ENCODE measurements around the gene CD163.
"Not testable (repeated sequence)": the region's sequence is repeated elsewhere in the genome, so short reads cannot be mapped to it uniquely, and the experiment has no call there.

Gene CD163

DNA sequence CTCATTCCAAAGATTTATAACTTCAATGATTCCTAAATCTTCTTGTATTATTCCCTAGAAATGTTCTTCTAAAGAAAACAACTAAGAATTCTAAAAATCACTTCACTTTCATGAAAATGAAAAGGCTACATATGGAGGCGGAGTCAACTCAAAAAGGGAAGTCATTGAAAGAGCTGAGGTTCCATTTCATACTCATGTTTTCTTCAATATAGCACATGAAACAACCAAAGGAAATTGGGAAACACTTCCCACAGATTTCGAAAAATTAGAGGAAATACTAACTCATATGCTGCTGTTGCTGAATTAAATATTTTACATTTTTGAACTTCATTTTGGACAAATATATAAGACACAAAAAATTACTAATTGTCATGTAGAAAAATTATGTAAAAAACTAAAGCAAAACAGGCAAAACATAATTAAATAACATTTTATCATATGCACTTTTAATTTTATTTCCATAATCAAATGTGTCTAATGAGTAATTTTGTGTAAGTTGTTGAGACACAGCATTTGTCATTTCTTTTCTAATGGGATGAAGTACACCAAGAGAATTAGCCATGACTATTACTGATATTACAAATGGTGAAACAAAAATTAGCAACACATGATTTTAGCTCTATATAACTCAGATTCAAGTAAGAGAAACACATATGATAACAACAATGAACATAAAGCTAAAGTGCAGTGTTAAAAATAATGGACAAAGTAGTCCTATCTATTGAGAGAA lies at the start of gene CD163:
Gene CD163 (minus strand): TSS at position 92 of the 730 bp plus-strand sequence. CDS start 87 bp downstream, at position 5.
- no peak for DNase-seq (ENCODE audit: extremely low spot score)
- TF ChIP-seq FOXK2 (IDR thresholded peaks at IDR 0.05) (no peak), TARDBP (IDR thresholded peaks at IDR 0.05) (no peak), ARNT (IDR thresholded peaks at IDR 0.05) (no peak), ELF4 (IDR thresholded peaks at IDR 0.05) (no peak), SUZ12 (IDR thresholded peaks at IDR 0.05) (no peak), NFRKB (IDR thresholded peaks at IDR 0.05) (no peak), FOXA1 (IDR thresholded peaks at IDR 0.05) (no peak), HDGF (IDR thresholded peaks at IDR 0.05; ENCODE audit: borderline replicate concordance) (no peak), PKNOX1 (IDR thresholded peaks at IDR 0.05) (no peak), L3MBTL2 (conservative IDR thresholded peaks at IDR 0.05) (no peak), CTBP1 (IDR thresholded peaks at IDR 0.05; ENCODE audit: borderline replicate concordance) (no peak), SP1 (IDR thresholded peaks at IDR 0.05) (no peak), ZNF384 (IDR thresholded peaks at IDR 0.05) (no peak), BHLHE40 (IDR thresholded peaks at IDR 0.05; ENCODE audit: borderline replicate concordance) (no peak), LEF1 (IDR thresholded peaks at IDR 0.05; ENCODE audit: borderline replicate concordance) (no peak), FOXM1 (IDR thresholded peaks at IDR 0.05; ENCODE audit: borderline replicate concordance) (no peak)
- ChIA-PET POLR2A (no interaction called here), CTCF (no interaction called here)

- CTCF ChIA-PET = no interaction called here
- TF ChIP-seq SP1 (IDR thresholded peaks at IDR 0.05) (no peak), FOXK2 (IDR thresholded peaks at IDR 0.05) (no peak), HDGF (IDR thresholded peaks at IDR 0.05; ENCODE audit: borderline replicate concordance) (no peak), PKNOX1 (IDR thresholded peaks at IDR 0.05) (no peak), NFRKB (IDR thresholded peaks at IDR 0.05) (no peak), FOXM1 (IDR thresholded peaks at IDR 0.05; ENCODE audit: borderline replicate concordance) (no peak), L3MBTL2 (conservative IDR thresholded peaks at IDR 0.05) (no peak), FOXA1 (IDR thresholded peaks at IDR 0.05) (no peak), ELF4 (IDR thresholded peaks at IDR 0.05) (no peak), SUZ12 (IDR thresholded peaks at IDR 0.05) (no peak), CTBP1 (IDR thresholded peaks at IDR 0.05; ENCODE audit: borderline replicate concordance) (no peak), BHLHE40 (IDR thresholded peaks at IDR 0.05; ENCODE audit: borderline replicate concordance) (no peak), ARNT (IDR thresholded peaks at IDR 0.05) (no peak), ZNF384 (IDR thresholded peaks at IDR 0.05) (no peak), LEF1 (IDR thresholded peaks at IDR 0.05; ENCODE audit: borderline replicate concordance) (no peak), TARDBP (IDR thresholded peaks at IDR 0.05) (no peak)
- no peak for DNase-seq (ENCODE audit: extremely low spot score)
- POLR2A ChIA-PET = no interaction called here
Measured at GRCh38 chr12:7542813-7543212, 39.2 kb upstream of the CD163 start.

DNA sequence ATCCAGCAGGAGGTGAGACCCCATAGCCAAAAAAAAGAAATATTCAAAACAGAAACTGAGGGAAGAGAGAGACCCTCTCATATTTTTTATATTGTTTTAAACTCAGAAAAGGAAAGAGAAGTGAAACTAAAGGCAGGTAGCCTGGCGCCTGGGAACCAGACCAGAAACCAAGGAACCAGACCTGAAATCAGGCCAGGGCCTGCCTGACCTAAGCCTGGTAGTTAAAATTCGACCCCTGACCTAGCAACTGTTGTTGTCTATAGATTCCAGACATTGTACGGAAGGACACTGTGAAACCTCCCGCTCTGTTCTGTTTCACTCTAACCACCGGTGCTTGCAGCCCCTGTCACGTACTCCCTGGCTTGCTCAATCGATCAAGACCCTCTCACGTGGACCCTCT lies 38.5 kb upstream of the CD163 start:
- ChIA-PET CTCF (no interaction called here), POLR2A (no interaction called here)
- TF ChIP-seq ZNF384 (IDR thresholded peaks at IDR 0.05) = no peak
- TF ChIP-seq TARDBP (IDR thresholded peaks at IDR 0.05) = no peak
- no peak for TF ChIP-seq FOXM1 (IDR thresholded peaks at IDR 0.05; ENCODE audit: borderline replicate concordance)
- TF ChIP-seq SP1 (IDR thresholded peaks at IDR 0.05) = no peak
- no peak for TF ChIP-seq FOXA1 (IDR thresholded peaks at IDR 0.05)
- TF ChIP-seq L3MBTL2 (conservative IDR thresholded peaks at IDR 0.05) = no peak
- no peak for TF ChIP-seq CTBP1 (IDR thresholded peaks at IDR 0.05; ENCODE audit: borderline replicate concordance)
- TF ChIP-seq PKNOX1 (IDR thresholded peaks at IDR 0.05) = no peak
- TF ChIP-seq HDGF (IDR thresholded peaks at IDR 0.05; ENCODE audit: borderline replicate concordance) = no peak
- no peak for TF ChIP-seq SUZ12 (IDR thresholded peaks at IDR 0.05)
- TF ChIP-seq ARNT (IDR thresholded peaks at IDR 0.05) = no peak
- TF ChIP-seq LEF1 (IDR thresholded peaks at IDR 0.05; ENCODE audit: borderline replicate concordance) = no peak
- no peak for DNase-seq (ENCODE audit: extremely low spot score)

- ChIA-PET CTCF (no interaction called here), POLR2A (no interaction called here)
- no peak for TF ChIP-seq SUZ12 (IDR thresholded peaks at IDR 0.05)
- no peak for TF ChIP-seq FOXM1 (IDR thresholded peaks at IDR 0.05; ENCODE audit: borderline replicate concordance)
- no peak for TF ChIP-seq NFRKB (IDR thresholded peaks at IDR 0.05)
- TF ChIP-seq LEF1 (IDR thresholded peaks at IDR 0.05; ENCODE audit: borderline replicate concordance) = no peak
- no peak for TF ChIP-seq CTBP1 (IDR thresholded peaks at IDR 0.05; ENCODE audit: borderline replicate concordance)
- TF ChIP-seq FOXA1 (IDR thresholded peaks at IDR 0.05) = no peak
- no peak for TF ChIP-seq FOXK2 (IDR thresholded peaks at IDR 0.05)
- TF ChIP-seq HDGF (IDR thresholded peaks at IDR 0.05; ENCODE audit: borderline replicate concordance) = no peak
- no peak for TF ChIP-seq ZNF384 (IDR thresholded peaks at IDR 0.05)
- TF ChIP-seq ARNT (IDR thresholded peaks at IDR 0.05) = no peak
- TF ChIP-seq ELF4 (IDR thresholded peaks at IDR 0.05) = no peak
- no peak for TF ChIP-seq L3MBTL2 (conservative IDR thresholded peaks at IDR 0.05)
- TF ChIP-seq BHLHE40 (IDR thresholded peaks at IDR 0.05; ENCODE audit: borderline replicate concordance) = no peak
- TF ChIP-seq SP1 (IDR thresholded peaks at IDR 0.05) = no peak
- no peak for TF ChIP-seq PKNOX1 (IDR thresholded peaks at IDR 0.05)
- no peak for DNase-seq (ENCODE audit: extremely low spot score)
Measured at GRCh38 chr12:7514416-7514815, 10.8 kb upstream of the CD163 start.

- DNase-seq (ENCODE audit: extremely low spot score) = no peak
- CTCF ChIA-PET = no interaction called here
- POLR2A ChIA-PET = no interaction called here
- TF ChIP-seq SP1 (IDR thresholded peaks at IDR 0.05) (no peak), L3MBTL2 (conservative IDR thresholded peaks at IDR 0.05) (no peak), TARDBP (IDR thresholded peaks at IDR 0.05) (no peak), FOXM1 (IDR thresholded peaks at IDR 0.05; ENCODE audit: borderline replicate concordance) (no peak), NFRKB (IDR thresholded peaks at IDR 0.05) (no peak), ZNF384 (IDR thresholded peaks at IDR 0.05) (no peak), LEF1 (IDR thresholded peaks at IDR 0.05; ENCODE audit: borderline replicate concordance) (no peak), FOXK2 (IDR thresholded peaks at IDR 0.05) (no peak), HDGF (IDR thresholded peaks at IDR 0.05; ENCODE audit: borderline replicate concordance) (no peak), ARNT (IDR thresholded peaks at IDR 0.05) (no peak), FOXA1 (IDR thresholded peaks at IDR 0.05) (no peak), CTBP1 (IDR thresholded peaks at IDR 0.05; ENCODE audit: borderline replicate concordance) (no peak), BHLHE40 (IDR thresholded peaks at IDR 0.05; ENCODE audit: borderline replicate concordance) (no peak), PKNOX1 (IDR thresholded peaks at IDR 0.05) (no peak), SUZ12 (IDR thresholded peaks at IDR 0.05) (no peak), ELF4 (IDR thresholded peaks at IDR 0.05) (no peak)
Measured at GRCh38 chr12:7512553-7512952, 9.0 kb upstream of the CD163 start.

GRCh38 chr12:7509793-7510470 lies 6.4 kb upstream of the CD163 start:
- DNase-seq (ENCODE audit: extremely low spot score); POLR2A ChIA-PET; CTCF ChIA-PET: not testable (repeated sequence)

Data from HEK293T (cell line).